H1 (cell line): ENCODE measurements around the gene GRAMD4. TPM values are rescaled to one million over a fixed set of nuclear protein-coding genes. Genes with fewer than 3 reads are reported as not detected.

Experiments
- CTCF ChIA-PET: fragments of 300-600 bp; sonication (Branson Sonifier 250); formaldehyde crosslinking; loops from one replicate; lab custom pipeline; 2021; ENCODE audit not compliant: partially characterized antibody; lab: Charles Lee
- POLR2A ChIA-PET: fragments of 300-600 bp; sonication (Branson Sonifier 250); formaldehyde crosslinking; loops from one replicate; lab custom pipeline; 2021; ENCODE audit warnings: inconsistent platforms; ENCODE audit not compliant: partially characterized antibody; lab: Charles Lee
- DNase-seq, 2 experiments: peaks; one replicate each; pipeline versions ENCODE4 v3.0.0 to v3.0.0-alpha.2; 2010 to 2022; ENCODE audit warnings: low spot score in 2 of 2, low read depth in 1 of 2, mixed read lengths in 1 of 2
- FAIRE-seq: peaks from 2 replicates; lab custom pipeline; 2011; peaks lifted over from hg19 to GRCh38; lab: Jason Lieb, UNC
- H2AFZ ChIP-seq: 2 replicates; pipeline ENCODE4 v1.8.1; 2012; ENCODE audit warnings: low read length, inconsistent platforms
- H2AK5ac ChIP-seq: 2 replicates; pipeline ENCODE4 v1.6.1; 2013; ENCODE audit warnings: low read depth, low read length
- H2BK120ac ChIP-seq: replicated peaks from 2 replicates; pipeline ENCODE3; 2013; ENCODE audit warnings: low read depth, low read length, inconsistent platforms
- H2BK12ac ChIP-seq: 2 replicates; pipeline ENCODE4 v1.6.1; 2013; ENCODE audit warnings: low read depth, low read length
- H2BK15ac ChIP-seq: 2 replicates; pipeline ENCODE4 v1.6.1; 2013; ENCODE audit warnings: low read length
- H2BK20ac ChIP-seq: 2 replicates; pipeline ENCODE4 v1.6.1; 2013; ENCODE audit warnings: low read length
- H2BK5ac ChIP-seq: 2 replicates; pipeline ENCODE4 v1.6.1; 2013; ENCODE audit warnings: low read depth, low read length
- H3K14ac ChIP-seq: 2 replicates; pipeline ENCODE4 v1.6.1; 2013; ENCODE audit warnings: inconsistent platforms; ENCODE audit not compliant: insufficient read length
- H3K18ac ChIP-seq: 2 replicates; pipeline ENCODE4 v1.6.1; 2013; ENCODE audit warnings: low read length; ENCODE audit errors: extremely low read depth
- H3K23ac ChIP-seq: 2 replicates; pipeline ENCODE4 v1.6.1; 2013; ENCODE audit warnings: inconsistent platforms; ENCODE audit not compliant: insufficient read length
- H3K23me2 ChIP-seq: 2 replicates; pipeline ENCODE4 v1.6.1; 2013; ENCODE audit warnings: low read depth, low read length
- H3K27ac ChIP-seq: 2 replicates; pipeline ENCODE4 v1.6.1; 2011; ENCODE audit warnings: low read depth, low read length, inconsistent platforms
- H3K27me3 ChIP-seq, 4 experiments: replicated peaks in 1 of 4; 1 replicate in 1 of 4; 2 replicates in 3 of 4; pipeline versions ENCODE4 v1.6.1 to v1.8.1; 2011 to 2013; ENCODE audit warnings: low read length in 3 of 4, mild to moderate bottlenecking in 3 of 4, inconsistent platforms in 2 of 4, mixed read lengths in 2 of 4, moderate library complexity in 1 of 4; ENCODE audit not compliant: control insufficient read depth in 3 of 4, insufficient read depth in 3 of 4; ENCODE audit errors: extremely low read depth in 1 of 4
- H3K36me3 ChIP-seq, 4 experiments: 2 replicates each; pipeline versions ENCODE4 v1.6.1 to v1.8.1; 2011 to 2013; ENCODE audit warnings: mild to moderate bottlenecking in 4 of 4, low read length in 3 of 4, moderate library complexity in 2 of 4, control low read depth in 1 of 4, inconsistent platforms in 1 of 4; ENCODE audit not compliant: insufficient read depth in 4 of 4, control insufficient read depth in 2 of 4
- H3K4ac ChIP-seq: replicated peaks from 2 replicates; pipeline ENCODE3; 2013; ENCODE audit warnings: low read length, low read depth, mixed read lengths, inconsistent platforms; ENCODE audit not compliant: insufficient read length
- H3K4me1 ChIP-seq, 4 experiments: replicated peaks in 1 of 4; 1 replicate in 1 of 4; 2 replicates in 3 of 4; pipeline versions ENCODE4 v1.6.1 to v1.8.1; 2011 to 2013; ENCODE audit warnings: low read length in 3 of 4, inconsistent platforms in 2 of 4, mixed read lengths in 1 of 4; ENCODE audit not compliant: insufficient read depth in 4 of 4, control insufficient read depth in 3 of 4
- H3K4me2 ChIP-seq, 2 experiments: 2 replicates each; pipeline versions ENCODE4 v1.6.1 to v1.8.1; 2011 to 2013; ENCODE audit warnings: low read depth in 2 of 2, low read length in 2 of 2, control low read depth in 1 of 2, inconsistent platforms in 1 of 2, mild to moderate bottlenecking in 1 of 2; ENCODE audit not compliant: insufficient read depth in 1 of 2
- H3K4me3 ChIP-seq, 4 experiments: fragments of 200-600, 300-600 bp in 1 of 4; sonication (generic), shearing (Covaris generic), sonication (Bioruptor Twin) in 1 of 4; 2 replicates each; pipeline versions ENCODE4 v1.5.1 to v1.8.1; 2011 to 2016; ENCODE audit warnings: low read length in 4 of 4, low read depth in 3 of 4, control low read depth in 2 of 4, inconsistent platforms in 2 of 4, mild to moderate bottlenecking in 2 of 4, mixed read lengths in 1 of 4, moderate library complexity in 1 of 4; ENCODE audit not compliant: insufficient read depth in 2 of 4; ENCODE audit errors: extremely low read depth in 1 of 4
- H3K56ac ChIP-seq: replicated peaks from 2 replicates; pipeline ENCODE3; 2013; ENCODE audit warnings: low read depth, mild to moderate bottlenecking, mixed read lengths, low read length, inconsistent platforms; ENCODE audit not compliant: insufficient read length
- H3K79me1 ChIP-seq: 2 replicates; pipeline ENCODE4 v1.6.1; 2013; ENCODE audit warnings: low read depth, low read length, control low read depth
- H3K79me2 ChIP-seq, 2 experiments: 2 replicates each; pipeline versions ENCODE4 v1.6.1 to v1.8.1; 2012 to 2013; ENCODE audit warnings: low read length in 2 of 2, mild to moderate bottlenecking in 2 of 2, inconsistent platforms in 1 of 2; ENCODE audit not compliant: insufficient read depth in 2 of 2, control insufficient read depth in 1 of 2
- H3K9ac ChIP-seq, 4 experiments: replicated peaks in 1 of 4; 1 replicate in 1 of 4; 2 replicates in 3 of 4; pipeline versions ENCODE4 v1.6.1 to v1.8.1; 2011 to 2013; ENCODE audit warnings: low read depth in 3 of 4, low read length in 3 of 4, control low read depth in 2 of 4, mild to moderate bottlenecking in 2 of 4, moderate library complexity in 2 of 4, inconsistent platforms in 1 of 4; ENCODE audit errors: extremely low read depth in 1 of 4
- H3K9me3 ChIP-seq, 2 experiments: 2 replicates each; pipeline versions ENCODE4 v1.6.1 to v1.8.1; 2012 to 2013; ENCODE audit warnings: mild to moderate bottlenecking in 2 of 2, moderate library complexity in 2 of 2, control low read depth in 1 of 2, inconsistent platforms in 1 of 2, low read depth in 1 of 2, low read length in 1 of 2, mixed read lengths in 1 of 2; ENCODE audit not compliant: insufficient read depth in 2 of 2
- H4K20me1 ChIP-seq, 2 experiments: replicated peaks in 1 of 2; 2 replicates each; pipeline versions ENCODE3 to v1.8.1; 2011 to 2013; ENCODE audit warnings: inconsistent platforms in 2 of 2, low read length in 2 of 2, mild to moderate bottlenecking in 1 of 2; ENCODE audit not compliant: insufficient read depth in 2 of 2, control insufficient read depth in 1 of 2
- H4K5ac ChIP-seq: 2 replicates; pipeline ENCODE4 v1.6.1; 2013; ENCODE audit warnings: low read length, low read depth, mixed read lengths, inconsistent platforms; ENCODE audit not compliant: insufficient read length
- H4K8ac ChIP-seq: 2 replicates; pipeline ENCODE4 v1.8.0; 2013; ENCODE audit warnings: mild to moderate bottlenecking, moderate library complexity, low read length, inconsistent platforms; ENCODE audit not compliant: insufficient read depth; ENCODE audit errors: extremely low read depth
- H4K91ac ChIP-seq: replicated peaks from 2 replicates; pipeline ENCODE3; 2013; ENCODE audit warnings: low read length, mixed read lengths, inconsistent platforms; ENCODE audit not compliant: insufficient read length
- ASH2L ChIP-seq: fragments of 200-600, 300-600 bp; sonication (generic); IDR thresholded peaks from one replicate; pipeline ENCODE4 v1.7.1; 2017; ENCODE audit warnings: low read length
- BCL11A ChIP-seq, 2 experiments: IDR thresholded peaks; one replicate each; pipeline ENCODE4 v1.6.1; 2011; ENCODE audit warnings: low read depth in 2 of 2, low read length in 2 of 2, mild to moderate bottlenecking in 2 of 2
- CBX5 ChIP-seq: fragments of 300-800, 300-1000 bp; sonication (generic); IDR thresholded peaks from 2 replicates; pipeline ENCODE4 v1.7.1; 2016; ENCODE audit warnings: antibody characterized with exemption, low read length, low read depth
- CHD2 ChIP-seq: IDR thresholded peaks from 2 replicates; pipeline ENCODE4 v1.6.1; 2012; ENCODE audit warnings: low read length, improper control_type of control experiment
- CREB1 ChIP-seq: IDR thresholded peaks from 2 replicates; pipeline ENCODE4 v1.6.1; 2012; ENCODE audit warnings: inconsistent platforms
- EZH2 ChIP-seq: fragments of 200-600 bp; sonication (generic); IDR thresholded peaks from 2 replicates; pipeline ENCODE4 v1.7.1; 2012; ENCODE audit warnings: low read depth, mild to moderate bottlenecking, moderate library complexity, low read length, inconsistent platforms; ENCODE audit not compliant: severe bottlenecking
- NRF1 ChIP-seq: IDR thresholded peaks from 2 replicates; pipeline ENCODE4 v1.6.1; 2011; ENCODE audit warnings: mild to moderate bottlenecking, low read depth, low read length, improper control_type of control experiment
- POLR2A ChIP-seq, 2 experiments: IDR thresholded peaks; 1 replicate in 1 of 2; 2 replicates in 1 of 2; pipeline ENCODE4 v1.6.1; 2011; ENCODE audit warnings: low read depth in 2 of 2, low read length in 2 of 2, mild to moderate bottlenecking in 2 of 2; ENCODE audit errors: control extremely low read depth in 1 of 2
- POLR2AphosphoS5 ChIP-seq: IDR thresholded peaks from 2 replicates; pipeline ENCODE4 v1.6.1; 2011; ENCODE audit warnings: low read depth, low read length
- SAP30 ChIP-seq: fragments of 300-600 bp; sonication (generic); IDR thresholded peaks from 2 replicates; pipeline ENCODE4 v1.7.1; 2012; ENCODE audit warnings: low read length, moderate library complexity, mild to moderate bottlenecking, inconsistent platforms; ENCODE audit not compliant: insufficient read depth, insufficient replicate concordance
- SIRT6 ChIP-seq: IDR thresholded peaks from one replicate; pipeline ENCODE4 v1.7.1; 2012; ENCODE audit warnings: low read length, inconsistent platforms
- SP1 ChIP-seq: IDR thresholded peaks from 2 replicates; pipeline ENCODE4 v1.6.1; 2011; ENCODE audit warnings: low read depth, low read length
- TAF7 ChIP-seq: optimal IDR thresholded peaks from 2 replicates; pipeline ENCODE3; 2011; ENCODE audit warnings: low read depth, mild to moderate bottlenecking, inconsistent platforms, low read length, moderate library complexity, borderline replicate concordance
- TBP ChIP-seq: IDR thresholded peaks from 2 replicates; pipeline ENCODE4 v1.6.1; 2011; ENCODE audit warnings: low read depth, low read length, improper control_type of control experiment
- WGBS, 2 experiments: shearing (Covaris generic) in 1 of 2; methylation state at CpG; one replicate each; pipeline versions ENCODE4 v1.1.6 to v1.1.7; 2013 to 2015; ENCODE audit warnings: low lambda C conversion rate in 2 of 2, mixed read lengths in 2 of 2, inconsistent platforms in 1 of 2, low coverage in 1 of 2, missing lambda C conversion rate in 1 of 2; ENCODE audit not compliant: insufficient replicate concordance in 2 of 2, insufficient coverage in 1 of 2, insufficient read length in 1 of 2; ENCODE audit errors: extremely low coverage in 1 of 2, missing lambda C conversion rate in 1 of 2; 5-methylcytosine and 5-hydroxymethylcytosine counted together
- polyA plus RNA-seq, 7 experiments: library from polyadenylated mRNA; depleted of rRNA in 3 of 7; stranded (reverse) in 5 of 7; unstranded in 2 of 7; fragments of >200 nt in 5 of 7; fragments of 200-250 nt in 2 of 7; gene quantifications; 1 replicate in 5 of 7; 2 replicates in 1 of 7; 4 replicates in 1 of 7; pipeline versions ENCODE4 v1.2.1 to v1.2.3, GENCODE V29; 2011 to 2013; ENCODE audit warnings: missing spikeins in 2 of 7, mixed read lengths in 2 of 7
- total RNA-seq: library from RNA; stranded (reverse); fragmentation: NEBNext Ultra II Directional; extraction: Animal tissue kit (Norgen Biotek cat#: 25700); gene quantifications from 2 replicates; pipeline ENCODE4 v1.2.1, GENCODE V29; 2021

Gene GRAMD4
- total and polyA plus RNA-seq, 2 of the 8 experiments (the other 6 are each of a cell fraction or from before 2014, with no cell fraction given): 7.9 to 25.6 TPM

- H3K4me1 ChIP-seq: peaks cover 0 to 4% (median 1%) of the 10 kb centered on the region in 4 experiments; a peak in 2 of 7 replicates
- H3K4me3 ChIP-seq: no peak overlapping the region
- H2AK5ac ChIP-seq: no peak overlapping the region
- no peaks in the 10 kb centered on the region for H3K27me3 ChIP-seq
- no peaks in the 10 kb centered on the region for H3K23me2 ChIP-seq
- H4K8ac ChIP-seq: no peak overlapping the region; the same call in 1 of the 2 replicates
- H3K56ac ChIP-seq: no peak overlapping the region
- no peak overlapping the region for H3K18ac ChIP-seq
- no peak overlapping the region for H4K5ac ChIP-seq
- DNase-seq: no peak
- H2BK12ac ChIP-seq: no peak overlapping the region
- no peak overlapping the region for H3K27ac ChIP-seq
- H3K79me1 ChIP-seq: no peaks in the 10 kb centered on the region; the same call in 1 of the 2 replicates
- no peak overlapping the region for H3K14ac ChIP-seq
- CTCF ChIA-PET: interaction anchor here (2.2 kb wide), 1 partner anchor 70 kb away, joined by 7 read pairs; no protein-coding TSS in a partner anchor
- H3K23ac ChIP-seq: no peak overlapping the region
- H2BK5ac ChIP-seq: no peak overlapping the region
- POLR2A ChIA-PET: no interaction called here
- TF ChIP-seq POLR2AphosphoS5: no peak
- TF ChIP-seq TAF7: no peak
- TF ChIP-seq EZH2: no peak
- no peak for TF ChIP-seq NRF1
- no peak for TF ChIP-seq SP1
- no peak for TF ChIP-seq CBX5
- no peak for TF ChIP-seq ASH2L
- TF ChIP-seq CREB1: no peak
- TF ChIP-seq SAP30: no peak
- no peak for TF ChIP-seq TBP
- TF ChIP-seq POLR2A (IDR thresholded peaks at IDR 0.05; ENCODE audit: control extremely low read depth in 1 of 2, low read depth in 2 of 2, low read length in 2 of 2): no peak
- TF ChIP-seq CHD2: no peak
- TF ChIP-seq BCL11A (IDR thresholded peaks at IDR 0.05; ENCODE audit: low read depth in 2 of 2, low read length in 2 of 2): no peak
- TF ChIP-seq SIRT6: no peak
- 83% methylated on average over 7 of the region's 10 CpGs; no CpG with 5 or more reads in 1 of the 2 experiments for WGBS, 2 experiments
- no peak overlapping the region for H2BK120ac ChIP-seq
- no peak for FAIRE-seq
- H3K9ac ChIP-seq: no peak overlapping the region
- no peaks in the 10 kb centered on the region for H4K20me1 ChIP-seq
- H2BK15ac ChIP-seq: no peak overlapping the region
- no peak overlapping the region for H4K91ac ChIP-seq
- H2BK20ac ChIP-seq: no peak overlapping the region
- H3K79me2 ChIP-seq: no peaks in the 10 kb centered on the region
- no peaks in the 10 kb centered on the region for H3K36me3 ChIP-seq
- no peak overlapping the region for H3K4me2 ChIP-seq
- H3K4ac ChIP-seq: no peak overlapping the region
- no peak overlapping the region for H2AFZ ChIP-seq
- H3K9me3 ChIP-seq: no peaks in the 10 kb centered on the region
These were observed 13.2 kb downstream of the GRAMD4 start for GRCh38 chr22:46633334-46633890.
